BLaER1 (cell line): ENCODE results near the gene ABCA5.

Experiments
- H3K27ac ChIP-seq: shearing (Covaris generic); formaldehyde crosslinking; 2 replicates; pipeline ENCODE4 v1.8.1; 2022
- H3K27me3 ChIP-seq: shearing (Covaris generic); formaldehyde crosslinking; 2 replicates; pipeline ENCODE4 v1.8.1; 2022
- H3K36me3 ChIP-seq: shearing (Covaris generic); formaldehyde crosslinking; 2 replicates; pipeline ENCODE4 v1.8.1; 2022
- H3K4me1 ChIP-seq: shearing (Covaris generic); formaldehyde crosslinking; 2 replicates; pipeline ENCODE4 v1.8.1; 2022
- H3K4me2 ChIP-seq: shearing (Covaris generic); formaldehyde crosslinking; 2 replicates; pipeline ENCODE4 v1.8.1; 2022
- H3K4me3 ChIP-seq: shearing (Covaris generic); formaldehyde crosslinking; 2 replicates; pipeline ENCODE4 v1.8.1; 2022
- H3K9ac ChIP-seq: shearing (Covaris generic); formaldehyde crosslinking; 2 replicates; pipeline ENCODE4 v1.8.1; 2022
- H3K9me3 ChIP-seq: shearing (Covaris generic); formaldehyde crosslinking; 2 replicates; pipeline ENCODE4 v1.8.1; 2022
- H4K20me1 ChIP-seq: shearing (Covaris generic); formaldehyde crosslinking; 2 replicates; pipeline ENCODE4 v1.8.1; 2022
- Cebpa-rat ChIP-seq: shearing (Covaris generic); IDR thresholded peaks from 2 replicates; pipeline ENCODE4 v1.8.1; 2022

ABCA5 gene

GRCh38 chr17:69239611-69240600, 87.0 kb downstream of the ABCA5 start:
- no peaks in the 10 kb centered on the region for H3K36me3 ChIP-seq
- no peaks in the 10 kb centered on the region for H3K27me3 ChIP-seq

DNA sequence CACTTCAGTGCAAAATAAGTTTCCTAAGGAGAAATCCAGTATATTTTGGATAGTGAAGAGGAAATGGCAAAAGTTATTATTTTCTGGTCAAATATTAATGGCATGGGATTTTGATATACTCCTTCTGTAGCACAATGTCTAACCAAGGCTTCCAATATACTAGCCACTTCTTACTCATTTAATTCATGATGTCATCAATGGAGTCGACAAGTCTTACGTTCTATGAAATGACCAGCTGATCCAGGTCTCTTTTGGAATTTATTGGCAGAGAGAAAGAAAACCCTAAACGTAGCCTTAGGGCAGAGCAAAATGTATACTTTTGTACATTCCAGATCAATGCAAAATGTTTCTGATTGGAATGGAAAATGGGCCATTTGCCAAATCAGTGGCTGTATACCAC, 90.0 kb downstream of the ABCA5 start:
- Histone ChIP-seq H4K20me1 (no peaks in the 10 kb centered on the region), H3K27ac (no peak overlapping the region), H3K36me3 (no peaks in the 10 kb centered on the region), H3K4me3 (no peak overlapping the region), H3K4me2 (no peak overlapping the region), H3K27me3 (no peaks in the 10 kb centered on the region), H3K4me1 (no peaks in the 10 kb centered on the region), H3K9ac (no peak overlapping the region), H3K9me3 (peaks cover 15% of the 10 kb centered on the region)
- no peak for TF ChIP-seq Cebpa-rat

More at GRCh38 chr17:69239611-69240600, 87.0 kb downstream of the ABCA5 start:
- no peak for TF ChIP-seq Cebpa-rat
- Histone ChIP-seq H4K20me1 (no peaks in the 10 kb centered on the region), H3K4me2 (no peak overlapping the region), H3K27ac (no peak overlapping the region), H3K9me3 (no peaks in the 10 kb centered on the region), H3K9ac (no peak overlapping the region), H3K4me1 (no peaks in the 10 kb centered on the region), H3K4me3 (no peak overlapping the region)

DNA sequence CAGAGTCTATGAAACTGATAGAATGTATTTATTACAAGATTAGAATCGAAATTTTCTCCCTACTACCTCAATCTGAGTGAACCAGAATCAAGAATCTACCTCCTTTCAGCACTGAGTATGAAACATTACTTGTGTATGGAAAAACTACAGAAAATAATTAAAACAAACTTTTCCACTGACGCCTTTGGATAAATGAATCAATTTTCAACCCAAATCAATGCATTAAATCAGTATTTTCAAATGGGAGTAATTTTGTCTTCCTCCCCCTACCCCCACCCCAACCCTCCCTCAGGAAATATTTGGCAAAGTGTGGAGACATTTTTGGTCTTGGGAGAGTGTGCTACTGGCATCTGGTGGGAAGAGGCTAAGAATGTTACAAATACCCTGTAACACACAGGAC, 90.5 kb downstream of the ABCA5 start:
- no peaks in the 10 kb centered on the region for H3K36me3 ChIP-seq
- no peaks in the 10 kb centered on the region for H4K20me1 ChIP-seq
- no peaks in the 10 kb centered on the region for H3K4me1 ChIP-seq
- H3K9ac ChIP-seq, result no peak overlapping the region
- H3K4me3 ChIP-seq, result no peak overlapping the region
- H3K4me2 ChIP-seq, result no peak overlapping the region
- H3K27ac ChIP-seq, result no peak overlapping the region
- H3K9me3 ChIP-seq, result peaks cover 15% of the 10 kb centered on the region
- no peaks in the 10 kb centered on the region for H3K27me3 ChIP-seq
- no peak for TF ChIP-seq Cebpa-rat

GRCh38 chr17:69235338-69236058, 91.4 kb downstream of the ABCA5 start:
- Histone ChIP-seq H3K4me1 (no peaks in the 10 kb centered on the region), H4K20me1 (no peaks in the 10 kb centered on the region), H3K9ac (no peak overlapping the region), H3K36me3 (no peaks in the 10 kb centered on the region), H3K27me3 (no peaks in the 10 kb centered on the region), H3K9me3 (peaks cover 15% of the 10 kb centered on the region), H3K27ac (no peak overlapping the region), H3K4me3 (no peak overlapping the region), H3K4me2 (no peak overlapping the region)
- no peak for TF ChIP-seq Cebpa-rat

DNA sequence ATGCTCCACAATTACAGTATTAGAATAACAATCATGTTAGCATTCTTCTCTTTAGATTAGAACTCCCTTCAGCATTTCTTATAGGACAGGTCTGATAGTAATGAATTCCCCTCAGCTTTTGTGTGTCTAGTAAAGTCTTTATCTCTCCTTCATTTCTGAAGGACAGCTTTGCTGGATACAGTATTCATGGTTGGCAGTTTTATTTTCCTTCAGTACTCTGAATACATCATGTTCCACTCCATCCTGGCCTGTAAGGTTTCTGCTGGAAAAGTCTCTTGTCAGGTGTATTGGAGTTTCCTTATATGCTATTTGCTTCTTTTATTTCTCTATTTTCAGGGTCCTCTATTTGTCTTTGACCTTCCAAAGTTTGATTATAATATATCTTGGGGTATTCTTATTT, 94.3 kb downstream of the ABCA5 start:
- no peak overlapping the region for H3K9ac ChIP-seq

GRCh38 chr17:69231521-69231920, 95.4 kb downstream of the ABCA5 start:
- no peak overlapping the region for H3K4me2 ChIP-seq
- no peaks in the 10 kb centered on the region for H3K36me3 ChIP-seq
- H3K9me3 ChIP-seq, result peaks cover 15% of the 10 kb centered on the region
- no peak overlapping the region for H3K27ac ChIP-seq
- H3K27me3 ChIP-seq, result no peaks in the 10 kb centered on the region
- no peak for TF ChIP-seq Cebpa-rat
- H4K20me1 ChIP-seq, result no peaks in the 10 kb centered on the region
- H3K4me3 ChIP-seq, result no peak overlapping the region
- H3K4me1 ChIP-seq, result peaks cover 12% of the 10 kb centered on the region
- H3K9ac ChIP-seq, result no peak overlapping the region

More for the DNA sequence above, 94.3 kb downstream of the ABCA5 start:
- Histone ChIP-seq H4K20me1 (no peaks in the 10 kb centered on the region), H3K4me1 (peaks cover 5% of the 10 kb centered on the region), H3K9me3 (peaks cover 15% of the 10 kb centered on the region), H3K4me2 (no peak overlapping the region), H3K27ac (no peak overlapping the region), H3K36me3 (no peaks in the 10 kb centered on the region), H3K27me3 (no peaks in the 10 kb centered on the region), H3K4me3 (no peak overlapping the region)
- no peak for TF ChIP-seq Cebpa-rat

- Histone ChIP-seq H3K4me1 (peaks cover 12% of the 10 kb centered on the region), H3K4me2 (no peak overlapping the region), H3K36me3 (no peaks in the 10 kb centered on the region), H4K20me1 (no peaks in the 10 kb centered on the region), H3K9me3 (peaks cover 15% of the 10 kb centered on the region), H3K27ac (no peak overlapping the region), H3K4me3 (no peak overlapping the region), H3K9ac (no peak overlapping the region), H3K27me3 (no peaks in the 10 kb centered on the region)
- no peak for TF ChIP-seq Cebpa-rat
Measured at GRCh38 chr17:69230939-69231338, 96.0 kb downstream of the ABCA5 start.

DNA sequence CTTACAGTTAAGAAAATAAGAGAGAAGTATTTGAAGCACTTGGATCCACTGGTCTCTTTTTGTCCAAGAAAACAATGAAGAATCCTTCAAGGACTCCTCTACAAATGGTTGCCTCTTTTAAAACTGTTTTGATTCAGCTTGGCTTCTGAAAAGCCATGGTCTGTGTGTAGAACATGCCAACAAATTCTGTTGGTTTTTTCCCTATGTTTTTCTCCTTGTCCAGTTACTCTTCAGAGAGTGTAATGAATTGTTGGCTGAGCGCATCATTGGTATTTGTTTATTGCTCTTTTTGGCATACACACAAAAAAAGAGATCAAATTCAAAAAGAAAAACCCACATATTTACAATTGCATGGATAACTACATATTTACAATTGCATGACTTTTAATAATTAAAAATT, 98.4 kb downstream of the ABCA5 start, which contains the start of gene ABCA10:
Gene ABCA10 (minus strand): TSS at position 249 of the 400 bp plus-strand sequence. CDS start 3,466 bp downstream, outside the sequence.
- H3K4me2 ChIP-seq, result peak within 1 kb of the TSS; percentile 39; the same call in 1 of the 2 replicates
- no peak within 1 kb of the TSS for H3K4me3 ChIP-seq
- H3K9ac ChIP-seq, result no peak within 1 kb of the TSS
- TF ChIP-seq Cebpa-rat, result no peak
- no peak within 1 kb of the TSS for H3K27ac ChIP-seq
- H3K27me3 ChIP-seq, result no peaks in the 10 kb centered on the region
- H3K9me3 ChIP-seq, result peaks cover 10% of the 10 kb centered on the region
- H4K20me1 ChIP-seq, result no peaks in the 10 kb centered on the region
- H3K36me3 ChIP-seq, result no peaks in the 10 kb centered on the region
- peaks cover 18% of the 10 kb centered on the region for H3K4me1 ChIP-seq

- peaks cover 19% of the 10 kb centered on the region for H3K4me1 ChIP-seq
- peaks cover 6% of the 10 kb centered on the region; the same call in 1 of the 2 replicates for H3K9me3 ChIP-seq
- no peaks in the 10 kb centered on the region for H3K36me3 ChIP-seq
- H4K20me1 ChIP-seq, result no peaks in the 10 kb centered on the region
- H3K4me3 ChIP-seq, result no peak overlapping the region
- H3K4me2 ChIP-seq, result peak overlapping the region; percentile 39; the same call in 1 of the 2 replicates
- H3K9ac ChIP-seq, result no peak overlapping the region
- H3K27ac ChIP-seq, result no peak overlapping the region
- no peaks in the 10 kb centered on the region for H3K27me3 ChIP-seq
- no peak for TF ChIP-seq Cebpa-rat
Measured at GRCh38 chr17:69228018-69228417, 98.9 kb downstream of the ABCA5 start.

DNA sequence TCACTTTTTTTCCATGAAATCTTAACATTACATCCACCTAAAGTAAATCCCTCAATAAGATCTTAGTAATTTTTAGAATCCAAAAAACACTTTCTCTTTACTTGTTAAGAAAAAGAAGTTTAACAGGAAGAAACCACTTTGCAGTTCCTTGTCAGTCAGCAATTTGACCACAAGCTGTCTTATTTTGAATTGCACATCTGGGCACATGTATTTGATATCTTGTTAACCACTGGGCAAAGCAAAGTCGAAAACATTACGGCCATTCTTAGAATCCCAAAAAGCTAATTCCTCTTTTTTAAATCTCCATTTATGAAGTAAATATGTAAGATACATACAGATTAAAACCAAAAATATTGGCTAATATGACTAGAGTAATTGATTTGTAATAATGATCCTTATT, 99.4 kb downstream of the ABCA5 start:
- no peak overlapping the region for H3K4me3 ChIP-seq
- H3K27me3 ChIP-seq, result no peaks in the 10 kb centered on the region
- peaks cover 19% of the 10 kb centered on the region for H3K4me1 ChIP-seq
- no peaks in the 10 kb centered on the region for H4K20me1 ChIP-seq
- peaks cover 1% of the 10 kb centered on the region; the same call in 1 of the 2 replicates for H3K9me3 ChIP-seq
- TF ChIP-seq Cebpa-rat, result no peak
- no peak overlapping the region for H3K27ac ChIP-seq
- H3K9ac ChIP-seq, result no peak overlapping the region
- no peaks in the 10 kb centered on the region for H3K36me3 ChIP-seq
- peak overlapping the region; percentile 39 for H3K4me2 ChIP-seq
